HG03280 (cell line): Measurements from ENCODE around the gene TRAPPC4.
A peak's percentile ranks its signal among the peaks of the same experiment; 100 is the strongest.
"Not testable (repeated sequence)": the region's sequence is repeated elsewhere in the genome, so short reads cannot be mapped to it uniquely, and the experiment has no call there.

Source experiments
- ATAC-seq: cut with Tn5 transposase; IDR thresholded peaks from one replicate; pipeline ENCODE4 v1.9.1; 2021; ENCODE audit warnings: mild to moderate bottlenecking, moderate library complexity; ENCODE audit not compliant: unreplicated experiment

TRAPPC4 gene

GRCh38 chr11:119030329-119031047 lies 11.9 kb downstream of the TRAPPC4 start, which contains the start of gene SLC37A4:
Gene SLC37A4 (minus strand): TSS chr11:119030877.
- peak; percentile 92 for ATAC-seq

GRCh38 chr11:119031912-119032280 lies 13.3 kb downstream of the TRAPPC4 start:
- no peak for ATAC-seq

- ATAC-seq = not testable (repeated sequence)
These were observed 14.9 kb downstream of the TRAPPC4 start for GRCh38 chr11:119033421-119033820.

- no peak for ATAC-seq
These were observed 16.2 kb downstream of the TRAPPC4 start for GRCh38 chr11:119034813-119035212.

- ATAC-seq = no peak
These were observed 20.3 kb downstream of the TRAPPC4 start for GRCh38 chr11:119038884-119039283.

- not testable (repeated sequence) for ATAC-seq
These were observed 20.9 kb downstream of the TRAPPC4 start for GRCh38 chr11:119039471-119039870.

GRCh38 chr11:119041821-119042514 lies 23.4 kb downstream of the TRAPPC4 start:
- no peak for ATAC-seq

GRCh38 chr11:119042927-119043326 lies 24.4 kb downstream of the TRAPPC4 start:
- ATAC-seq = no peak

GRCh38 chr11:119044708-119045107 lies 26.1 kb downstream of the TRAPPC4 start:
- no peak for ATAC-seq

- no peak for ATAC-seq
These were observed 27.9 kb downstream of the TRAPPC4 start for GRCh38 chr11:119046489-119046888.

- ATAC-seq = no peak
These were observed 28.6 kb downstream of the TRAPPC4 start for GRCh38 chr11:119047205-119047604.

- no peak for ATAC-seq
These were observed 30.1 kb downstream of the TRAPPC4 start for GRCh38 chr11:119048644-119049043.

- no peak for ATAC-seq
These were observed 30.5 kb downstream of the TRAPPC4 start for GRCh38 chr11:119049081-119049480.

GRCh38 chr11:119051440-119052162 lies 33.0 kb downstream of the TRAPPC4 start:
- no peak for ATAC-seq

- no peak for ATAC-seq
These were observed 33.7 kb downstream of the TRAPPC4 start for GRCh38 chr11:119052163-119052814.

GRCh38 chr11:119054418-119054817 lies 35.9 kb downstream of the TRAPPC4 start:
- no peak for ATAC-seq

- ATAC-seq = no peak
These were observed 37.3 kb downstream of the TRAPPC4 start for GRCh38 chr11:119055901-119056300.

GRCh38 chr11:119056421-119056999 lies 37.9 kb downstream of the TRAPPC4 start:
- peak; percentile 5 for ATAC-seq

GRCh38 chr11:119057000-119057769 lies 38.6 kb downstream of the TRAPPC4 start, which contains the start of gene HYOU1:
Gene HYOU1 (minus strand): TSS chr11:119057205. CDS start chr11:119056160, 1,045 bp downstream.
- ATAC-seq = peak; percentile 90

- not testable (repeated sequence) for ATAC-seq
These were observed 40.6 kb downstream of the TRAPPC4 start for GRCh38 chr11:119059128-119059527.
